AG04449 (cell line): ENCODE results near the gene F3.
A peak's percentile ranks its signal among the peaks of the same experiment; 100 is the strongest.

ENCODE experiments used
- CTCF ChIA-PET: fragments of 350-600 bp; formaldehyde crosslinking; extraction: SDS; loops from one replicate; lab custom pipeline; 2021; ENCODE audit warnings: antibody characterized with exemption; lab: Yijun Ruan, JAX
- POLR2A ChIA-PET: fragments of 400-600, 350-600 bp; formaldehyde crosslinking; extraction: SDS; loops from one replicate; lab custom pipeline; 2020; ENCODE audit warnings: antibody characterized with exemption, inconsistent platforms; lab: Yijun Ruan, JAX
- DNase-seq: peaks from one replicate; pipeline ENCODE4 v3.0.0-alpha.2; 2010; ENCODE audit warnings: low read depth, low spot score
- H3K4me3 ChIP-seq: 2 replicates; pipeline ENCODE4 v1.5.1; 2011; ENCODE audit warnings: low read depth, mild to moderate bottlenecking, control low read depth, low read length
- CTCF ChIP-seq: IDR thresholded peaks from one replicate; pipeline ENCODE4 v1.5.1; 2011; ENCODE audit warnings: mild to moderate bottlenecking, moderate library complexity, low read length, control low read depth, inconsistent platforms; ENCODE audit not compliant: insufficient read depth; ENCODE audit errors: missing control alignments

Gene F3

GRCh38 chr1:94514095-94514727 is 27.3 kb downstream of the F3 start:
- H3K4me3 ChIP-seq, result no peak overlapping the region
- TF ChIP-seq CTCF, result peak; percentile 60
- no peak for DNase-seq
- ChIA-PET CTCF (interaction anchor here (0.6 to 21.7 kb wide), 22 partner anchors 9 to 529 kb away, joined by 3 to 563 read pairs (median 4); no protein-coding TSS in a partner anchor), POLR2A (no interaction called here)

DNA sequence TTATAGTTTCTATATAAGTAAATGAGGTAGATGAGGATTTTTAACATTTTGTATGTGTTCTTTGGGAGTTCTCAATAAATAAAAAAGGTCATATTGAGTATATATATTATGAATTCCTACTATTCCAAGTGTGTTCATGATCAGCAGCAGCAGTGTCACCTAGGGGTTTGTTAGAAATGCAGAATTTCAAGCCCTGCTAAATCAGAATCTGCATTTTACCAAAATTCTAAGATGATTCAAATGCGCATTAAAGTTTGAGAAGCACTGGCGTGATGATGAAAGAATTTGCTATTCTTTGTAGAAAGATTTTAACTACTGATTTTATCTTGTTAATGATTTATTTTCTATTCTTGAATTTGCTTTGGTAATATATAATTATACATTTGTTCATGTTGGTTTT is 28.7 kb downstream of the F3 start:
- no peak overlapping the region for H3K4me3 ChIP-seq
- no peak for DNase-seq
- no peak for TF ChIP-seq CTCF
- CTCF ChIA-PET, result interaction anchor here (0.7 to 21.7 kb wide), 14 partner anchors 8 to 531 kb away, joined by 3 to 563 read pairs (median 4); no protein-coding TSS in a partner anchor
- POLR2A ChIA-PET, result no interaction called here

DNA sequence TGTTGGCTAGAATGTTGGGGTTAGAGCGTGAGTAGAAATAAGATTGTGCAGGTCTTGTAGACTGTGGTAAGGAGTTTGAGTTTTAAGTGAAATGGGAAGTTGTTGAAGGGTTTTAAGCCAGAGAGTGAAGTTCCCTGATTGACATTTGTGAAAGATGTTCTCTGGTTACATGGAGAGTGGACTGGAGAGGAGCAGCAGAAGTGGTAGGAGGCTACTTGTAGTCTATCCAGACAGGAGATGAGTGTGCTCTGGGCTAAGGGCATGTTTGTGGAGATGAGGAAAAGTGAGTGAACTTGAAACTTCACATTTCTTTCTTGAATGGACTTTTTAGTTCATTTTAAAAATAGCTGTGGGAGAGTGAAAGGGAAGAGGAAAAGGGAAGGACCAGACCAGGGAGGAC is 37.0 kb downstream of the F3 start:
- no peak overlapping the region for H3K4me3 ChIP-seq
- TF ChIP-seq CTCF, result no peak
- no peak for DNase-seq
- ChIA-PET CTCF (interaction anchor here (0.8 to 11.8 kb wide), 6 partner anchors 9 to 541 kb away, joined by 3 to 61 read pairs (median 4); no protein-coding TSS in a partner anchor), POLR2A (no interaction called here)

- CTCF ChIA-PET, result interaction anchor here (1.0 to 11.8 kb wide), 5 partner anchors 11 to 302 kb away, joined by 3 to 61 read pairs (median 16); no protein-coding TSS in a partner anchor
These were observed 38.4 kb downstream of the F3 start for GRCh38 chr1:94503153-94503552.

DNA sequence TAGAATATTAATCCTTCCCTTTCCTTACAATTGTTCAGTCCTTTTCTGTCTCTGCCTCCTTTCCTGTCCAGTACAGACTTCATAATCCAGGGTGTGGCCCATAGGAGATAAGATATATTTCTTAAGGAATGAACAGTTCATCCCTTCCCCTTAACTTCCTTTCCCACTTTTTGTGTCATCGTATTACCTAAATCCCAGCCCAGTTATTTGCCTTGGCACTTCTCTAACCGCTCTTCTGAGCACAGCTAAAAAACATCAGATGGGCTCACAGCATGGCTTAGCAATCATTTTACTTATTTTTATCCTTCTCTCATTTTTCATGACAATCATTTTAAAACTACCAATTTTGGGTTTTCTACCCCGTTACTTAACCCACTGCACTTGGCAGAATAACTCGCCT is 39.6 kb downstream of the F3 start:
- CTCF ChIA-PET, result interaction anchor here (1.2 to 11.8 kb wide), 5 partner anchors 10 to 303 kb away, joined by 3 to 61 read pairs (median 16); no protein-coding TSS in a partner anchor

More at GRCh38 chr1:94503153-94503552, 38.4 kb downstream of the F3 start:
- TF ChIP-seq CTCF, result no peak
- no peak for DNase-seq
- POLR2A ChIA-PET, result no interaction called here
- no peak overlapping the region for H3K4me3 ChIP-seq

More for the DNA sequence above, 39.6 kb downstream of the F3 start:
- POLR2A ChIA-PET, result no interaction called here
- no peak overlapping the region for H3K4me3 ChIP-seq
- no peak for TF ChIP-seq CTCF
- no peak for DNase-seq
